ENCODE results near the gene B4GALNT1. TPM values are rescaled to one million over a fixed set of nuclear protein-coding genes. Genes with fewer than 3 reads are reported as not detected.
A peak's percentile ranks its signal among the peaks of the same experiment; 100 is the strongest.
"Not testable (repeated sequence)": the region's sequence is repeated elsewhere in the genome, so short reads cannot be mapped to it uniquely, and the experiment has no call there.

Gene B4GALNT1
- polyA plus RNA-seq, 2 of the 4 experiments (the other 2 are of a cell fraction): 25.7 to 35.1 TPM

- POLR2A ChIA-PET: interaction anchor here (1.0 kb wide), 1 partner anchor 46 kb away, joined by 3 read pairs; no protein-coding TSS in a partner anchor
- TF ChIP-seq NPAS2 (CRISPR knock-in tag; IDR thresholded peaks at IDR 0.05; ENCODE audit: borderline replicate concordance) (no peak), CTCF (IDR thresholded peaks at IDR 0.05) (peak; percentile 24; the same call in 1 of the 3 replicates), FOSL2 (IDR thresholded peaks at IDR 0.05) (no peak), FOSL2 (CRISPR knock-in tag; IDR thresholded peaks at IDR 0.05) (no peak), GATA3 (IDR thresholded peaks at IDR 0.05; ENCODE audit: borderline replicate concordance) (no peak), BHLHE40 (IDR thresholded peaks at IDR 0.05; ENCODE audit: low read depth, low read length) (no peak), ZNF302 (CRISPR knock-in tag; IDR thresholded peaks at IDR 0.05) (no peak), RAD21 (conservative IDR thresholded peaks at IDR 0.05 in 1 of 2, IDR thresholded peaks at IDR 0.05 in 1 of 2) (peak in 1 of 2 experiments; percentile 36; a peak in 3 of 5 replicates)
- WGBS (ENCODE audit: missing lambda C conversion rate): 32% methylated on average over 3 of the region's 3 CpGs
Measured at GRCh38 chr12:57637364-57637763, 4.4 kb upstream of the B4GALNT1 start.

GRCh38 chr12:57636731-57637130 lies 3.7 kb upstream of the B4GALNT1 start:
- FAIRE-seq; H3K27ac ChIP-seq; H3K4me2 ChIP-seq; ATAC-seq; DNase-seq (ENCODE audit: low read depth in 1 of 2, low spot score in 1 of 2); H3K4me3 ChIP-seq; H3K9me3 ChIP-seq: not testable (repeated sequence)
- H3K4me1 ChIP-seq: peaks cover 10% of the 10 kb centered on the region
- ChIA-PET POLR2A (interaction anchor here (1.0 kb wide), 1 partner anchor 45 kb away, joined by 3 read pairs; no protein-coding TSS in a partner anchor), CTCF (interaction anchor here (0.6 to 2.2 kb wide), 11 partner anchors 9 to 178 kb away, joined by 3 to 6 read pairs (median 5); partner anchors contain the start of gene GLI1)
- 72% methylated on average over 9 of the region's 9 CpGs for WGBS (ENCODE audit: missing lambda C conversion rate)

More at GRCh38 chr12:57637364-57637763, 4.4 kb upstream of the B4GALNT1 start:
- FAIRE-seq (no peak), DNase-seq (ENCODE audit: low read depth in 1 of 2, low spot score in 1 of 2) (peak in 1 of 2 experiments; percentile 56), ATAC-seq (no peak)
- no peak overlapping the region for H3K4me2 ChIP-seq
- H3K9me3 ChIP-seq: no peaks in the 10 kb centered on the region
- CTCF ChIA-PET: interaction anchor here (0.6 to 2.4 kb wide), 10 partner anchors 10 to 178 kb away, joined by 3 to 15 read pairs (median 5); partner anchors contain the start of gene GLI1
- H3K27ac ChIP-seq: no peak overlapping the region
- H3K4me3 ChIP-seq: no peak overlapping the region
- peaks cover 8% of the 10 kb centered on the region for H3K4me1 ChIP-seq

- Histone ChIP-seq H3K27ac (peak overlapping the region; percentile 94), H3K4me2 (peak overlapping the region; percentile 97), H3K4me3 (peak overlapping the region; percentile 83), H3K4me1 (peaks cover 13% of the 10 kb centered on the region), H3K9me3 (no peaks in the 10 kb centered on the region)
- ATAC-seq (peak; percentile 45 to 73), DNase-seq (ENCODE audit: low read depth in 1 of 2, low spot score in 1 of 2) (peak in 1 of 2 experiments; percentile 43), FAIRE-seq (no peak)
- 6% methylated on average over 32 of the region's 67 CpGs for WGBS (ENCODE audit: missing lambda C conversion rate)
- ChIA-PET CTCF (interaction anchor here (0.6 to 5.2 kb wide), 36 partner anchors 8 to 169 kb away, joined by 3 to 76 read pairs (median 4); no protein-coding TSS in a partner anchor), POLR2A (no interaction called here)
- TF ChIP-seq EHF (CRISPR knock-in tag; IDR thresholded peaks at IDR 0.05): no peak
- TF ChIP-seq E2F6 (IDR thresholded peaks at IDR 0.05; ENCODE audit: borderline replicate concordance, low read depth): 0 out of 2 replicates have a peak, but pooled peaks have one; percentile 23
- TF ChIP-seq MAFK (IDR thresholded peaks at IDR 0.05; ENCODE audit: partially characterized antibody): peak; percentile 54
- TF ChIP-seq POLR2A (IDR thresholded peaks at IDR 0.05; ENCODE audit: low read length): peak; percentile 16; the same call in 1 of the 2 replicates
Measured at GRCh38 chr12:57632073-57632957, 686 bp downstream of the B4GALNT1 start.

GRCh38 chr12:57631566-57632072 lies 1.4 kb downstream of the B4GALNT1 start:
- ATAC-seq (no peak; a peak in 1 of 6 replicates), DNase-seq (ENCODE audit: low read depth in 1 of 2, low spot score in 1 of 2) (no peak), FAIRE-seq (no peak)
- peak overlapping the region; percentile 97 for H3K4me2 ChIP-seq
- CTCF ChIA-PET: interaction anchor here (1.2 to 5.2 kb wide), 4 partner anchors 9 to 49 kb away, joined by 3 to 76 read pairs (median 8); no protein-coding TSS in a partner anchor
- H3K4me1 ChIP-seq: peaks cover 13% of the 10 kb centered on the region
- H3K9me3 ChIP-seq: no peaks in the 10 kb centered on the region
- WGBS (ENCODE audit: missing lambda C conversion rate): 76% methylated on average over 12 of the region's 26 CpGs
- H3K27ac ChIP-seq: peak overlapping the region; percentile 94
- POLR2A ChIA-PET: no interaction called here
- no peak for TF ChIP-seq MAFK (IDR thresholded peaks at IDR 0.05; ENCODE audit: partially characterized antibody)
- TF ChIP-seq ZNF302 (CRISPR knock-in tag; IDR thresholded peaks at IDR 0.05): no peak
- TF ChIP-seq CTCF (IDR thresholded peaks at IDR 0.05): no peak
- TF ChIP-seq MYC (IDR thresholded peaks at IDR 0.05; ENCODE audit: borderline replicate concordance, low read length): no peak
- no peak for TF ChIP-seq TP53 (CRISPR knock-in tag; IDR thresholded peaks at IDR 0.05)
- no peak for TF ChIP-seq NFE2L2 (conservative IDR thresholded peaks at IDR 0.05; ENCODE audit: low read length)
- no peak for TF ChIP-seq CHD4 (IDR thresholded peaks at IDR 0.05; ENCODE audit: borderline replicate concordance)
- no peak for TF ChIP-seq ATOH8 (CRISPR knock-in tag; IDR thresholded peaks at IDR 0.05; ENCODE audit: low read depth)
- H3K4me3 ChIP-seq: peak overlapping the region; percentile 83

Data from A549 (cell line).